Activated T-cell treated with anti-CD3 and anti-CD28 coated beads, Interleukin-2, amount 50 U/mL, for 72 hours (primary cell): ENCODE results near the gene RABEPK. TPM values are rescaled to one million over a fixed set of nuclear protein-coding genes. Genes with fewer than 3 reads are reported as not detected.
A peak's percentile ranks its signal among the peaks of the same experiment; 100 is the strongest.
"Not testable (repeated sequence)": the region's sequence is repeated elsewhere in the genome, so short reads cannot be mapped to it uniquely, and the experiment has no call there.

Experiments used
- ATAC-seq, 2 donors: fragments of 150-1000 bp; cut with Tn5 transposase; replicated peaks in 1 of 2; 2 replicates each; pipeline ENCODE4 v1.10.0; 2021; ENCODE audit warnings: moderate library complexity in 2 of 2, mild to moderate bottlenecking in 1 of 2
- DNase-seq, 2 donors: peaks; one replicate each; pipeline ENCODE4 v3.0.0; 2021 to 2022; ENCODE audit warnings: mixed read lengths in 1 of 2
- H3K27ac Mint-ChIP-seq: one replicate; pipeline ENCODE4 v1.8.0; 2022; ENCODE audit warnings: mild to moderate bottlenecking, moderate library complexity, mixed read lengths
- H3K27me3 Mint-ChIP-seq: one replicate; pipeline ENCODE4 v1.8.0; 2022; ENCODE audit warnings: low read depth, mixed read lengths
- H3K36me3 Mint-ChIP-seq, 2 donors: one replicate each; pipeline ENCODE4 v1.8.0; 2022; ENCODE audit warnings: mixed read lengths in 2 of 2, mild to moderate bottlenecking in 1 of 2; ENCODE audit not compliant: insufficient read depth in 2 of 2
- H3K4me1 Mint-ChIP-seq: one replicate; pipeline ENCODE4 v1.8.0; 2022; ENCODE audit warnings: low read depth, mixed read lengths
- H3K4me3 Mint-ChIP-seq, 2 donors: one replicate each; pipeline ENCODE4 v1.8.0; 2022; ENCODE audit warnings: mild to moderate bottlenecking in 2 of 2, mixed read lengths in 2 of 2, moderate library complexity in 2 of 2
- H3K9me3 Mint-ChIP-seq, 2 donors: one replicate each; pipeline ENCODE4 v1.8.0; 2022; ENCODE audit warnings: mixed read lengths in 2 of 2
- total RNA-seq, 2 donors: library from RNA; stranded (reverse); gene quantifications; one replicate each; pipeline ENCODE4 v1.2.3, GENCODE V29; 2022

The RABEPK gene
- total RNA-seq, 2 donors from 2014 or later: 28.1 to 32.7 TPM

- H3K27ac Mint-ChIP-seq: peak overlapping the region; percentile 99
- peak overlapping the region; percentile 95 to 99 for H3K4me3 Mint-ChIP-seq
- DNase-seq (no peak), ATAC-seq (no peak)
- H3K9me3 Mint-ChIP-seq: no peaks in the 10 kb centered on the region
- peaks cover 33% of the 10 kb centered on the region for H3K4me1 Mint-ChIP-seq
- no peaks in the 10 kb centered on the region for H3K27me3 Mint-ChIP-seq
- peaks cover 7 to 16% of the 10 kb centered on the region in 2 donors for H3K36me3 Mint-ChIP-seq
These were observed 62.1 kb downstream of the RABEPK start for GRCh38 chr9:125262294-125262991.

GRCh38 chr9:125264068-125264467 lies 63.7 kb downstream of the RABEPK start:
- not testable (repeated sequence) for DNase-seq, H3K9me3 Mint-ChIP-seq, ATAC-seq, H3K27me3 Mint-ChIP-seq
- Mint-ChIP-seq H3K4me3 (peak overlapping the region; percentile 95 to 99), H3K4me1 (peaks cover 41% of the 10 kb centered on the region), H3K36me3 (peaks cover 7 to 20% of the 10 kb centered on the region in 2 donors), H3K27ac (peak overlapping the region; percentile 50)

GRCh38 chr9:125268394-125269013 lies 68.2 kb downstream of the RABEPK start:
- no peaks in the 10 kb centered on the region for H3K9me3 Mint-ChIP-seq
- no peaks in the 10 kb centered on the region for H3K27me3 Mint-ChIP-seq
- no peak overlapping the region for H3K4me3 Mint-ChIP-seq
- peaks cover 2 to 23% of the 10 kb centered on the region in 2 donors for H3K36me3 Mint-ChIP-seq
- DNase-seq (no peak), ATAC-seq (no peak)
- H3K4me1 Mint-ChIP-seq: peaks cover 35% of the 10 kb centered on the region
- peak overlapping the region; percentile 76 for H3K27ac Mint-ChIP-seq

- Mint-ChIP-seq H3K27me3 (no peaks in the 10 kb centered on the region), H3K36me3 (peaks cover 2 to 20% of the 10 kb centered on the region in 2 donors), H3K27ac (no peak overlapping the region), H3K4me1 (peaks cover 29% of the 10 kb centered on the region), H3K9me3 (no peaks in the 10 kb centered on the region), H3K4me3 (no peak overlapping the region)
- no peak for DNase-seq
- ATAC-seq: no peak
These were observed 68.7 kb downstream of the RABEPK start for GRCh38 chr9:125269014-125269397.

- Mint-ChIP-seq H3K36me3 (peaks cover 0 to 20% of the 10 kb centered on the region in 2 donors), H3K27ac (no peak overlapping the region), H3K4me3 (no peak overlapping the region), H3K4me1 (peaks cover 15% of the 10 kb centered on the region), H3K27me3 (no peaks in the 10 kb centered on the region), H3K9me3 (no peaks in the 10 kb centered on the region)
- ATAC-seq (no peak), DNase-seq (no peak)
These were observed 70.7 kb downstream of the RABEPK start for GRCh38 chr9:125271081-125271480.

- H3K27me3 Mint-ChIP-seq: no peaks in the 10 kb centered on the region
- no peak overlapping the region for H3K27ac Mint-ChIP-seq
- H3K9me3 Mint-ChIP-seq: no peaks in the 10 kb centered on the region
- H3K4me3 Mint-ChIP-seq: no peak overlapping the region
- peaks cover 15% of the 10 kb centered on the region for H3K4me1 Mint-ChIP-seq
- peaks cover 0 to 13% of the 10 kb centered on the region in 2 donors for H3K36me3 Mint-ChIP-seq
- DNase-seq: no peak
- no peak for ATAC-seq
These were observed 72.4 kb downstream of the RABEPK start for GRCh38 chr9:125272697-125273096.

- Mint-ChIP-seq H3K27me3 (no peaks in the 10 kb centered on the region), H3K9me3 (no peaks in the 10 kb centered on the region), H3K4me1 (peaks cover 7% of the 10 kb centered on the region), H3K4me3 (no peak overlapping the region), H3K36me3 (peaks cover 0 to 8% of the 10 kb centered on the region in 2 donors), H3K27ac (no peak overlapping the region)
- DNase-seq (no peak), ATAC-seq (no peak)
These were observed 76.4 kb downstream of the RABEPK start for GRCh38 chr9:125276771-125277170.

- H3K27ac Mint-ChIP-seq: no peak overlapping the region
These were observed 77.1 kb downstream of the RABEPK start for GRCh38 chr9:125277411-125277810.

GRCh38 chr9:125280945-125281344 lies 80.6 kb downstream of the RABEPK start:
- DNase-seq (no peak), ATAC-seq (no peak)
- Mint-ChIP-seq H3K27ac (no peak overlapping the region), H3K4me1 (peaks cover under 1% of the 10 kb centered on the region), H3K9me3 (no peaks in the 10 kb centered on the region), H3K36me3 (peaks cover 0 to 2% of the 10 kb centered on the region in 2 donors), H3K4me3 (no peak overlapping the region), H3K27me3 (no peaks in the 10 kb centered on the region)

More at GRCh38 chr9:125277411-125277810, 77.1 kb downstream of the RABEPK start:
- DNase-seq: no peak
- Mint-ChIP-seq H3K9me3 (no peaks in the 10 kb centered on the region), H3K4me3 (no peak overlapping the region), H3K36me3 (peaks cover 0 to 8% of the 10 kb centered on the region in 2 donors), H3K4me1 (peaks cover 7% of the 10 kb centered on the region), H3K27me3 (no peaks in the 10 kb centered on the region)
- ATAC-seq: no peak

Other genes with a start within 250 kb of the RABEPK start
- 10 to 100 TPM; 14.5 to 16.9 TPM for gene SCAI, start 57.0 kb upstream of the RABEPK start, total RNA-seq
- 10 to 100 TPM; 38.0 to 41.4 TPM for gene PPP6C, start 10.7 kb upstream of the RABEPK start, total RNA-seq
- 100 to 1,000 TPM; 211 to 290 TPM for gene HSPA5, start 40.8 kb downstream of the RABEPK start, total RNA-seq
- gene GAPVD1, start 61.3 kb downstream of the RABEPK start, total RNA-seq: 10 to 100 TPM; 40.0 to 51.9 TPM